MCF 10A (cell line): ENCODE data around the gene MYO7B. TPM values are rescaled to one million over a fixed set of nuclear protein-coding genes. Genes with fewer than 3 reads are reported as not detected.

ENCODE experiments used
- BruUV-seq: library from RNA; stranded (reverse); fragments of 400-500 nt; replicated peaks from 2 replicates; lab custom pipeline; 2021; lab: Mats Ljungman, UMichigan
- CTCF ChIA-PET: fragments of 300-600 bp; sonication (Branson Sonifier 250); formaldehyde crosslinking; extraction: SDS; loops from one replicate; lab custom pipeline; 2021; ENCODE audit warnings: antibody characterized with exemption, inconsistent platforms; lab: Yijun Ruan, JAX
- POLR2A ChIA-PET: fragments of 300-600, 350-650 bp; sonication (Branson Sonifier 250); formaldehyde crosslinking; extraction: SDS; loops from one replicate; lab custom pipeline; 2020; ENCODE audit warnings: antibody characterized with exemption, inconsistent platforms; lab: Yijun Ruan, JAX
- DNase-seq: peaks from one replicate; pipeline ENCODE4 v3.0.0-alpha.2; 2018; ENCODE audit not compliant: unreplicated experiment
- H3K27ac Mint-ChIP-seq: one replicate; pipeline ENCODE4 v1.8.0; 2022; ENCODE audit warnings: mild to moderate bottlenecking, low read depth, mixed read lengths; ENCODE audit not compliant: unreplicated experiment
- H3K27me3 Mint-ChIP-seq: one replicate; pipeline ENCODE4 v1.8.0; 2022; ENCODE audit warnings: mixed read lengths; ENCODE audit not compliant: insufficient read depth, unreplicated experiment
- H3K36me3 Mint-ChIP-seq: one replicate; pipeline ENCODE4 v1.8.0; 2022; ENCODE audit warnings: mild to moderate bottlenecking, moderate library complexity, mixed read lengths; ENCODE audit not compliant: insufficient read depth, unreplicated experiment
- H3K4me1 Mint-ChIP-seq: one replicate; pipeline ENCODE4 v1.8.0; 2022; ENCODE audit warnings: mixed read lengths; ENCODE audit not compliant: insufficient read depth, unreplicated experiment
- H3K4me3 Mint-ChIP-seq: one replicate; pipeline ENCODE4 v1.8.0; 2022; ENCODE audit warnings: mild to moderate bottlenecking, moderate library complexity, mixed read lengths; ENCODE audit not compliant: unreplicated experiment
- H3K9me3 Mint-ChIP-seq: one replicate; pipeline ENCODE4 v1.8.0; 2022; ENCODE audit warnings: mixed read lengths; ENCODE audit not compliant: unreplicated experiment
- CTCF ChIP-seq: fragments of 200-600 bp; IDR thresholded peaks from one replicate; pipeline ENCODE4 v1.8.0; 2022; ENCODE audit warnings: antibody characterized with exemption, mild to moderate bottlenecking; ENCODE audit not compliant: unreplicated experiment
- intact Hi-C: fragments of 100-400 bp; cut with micrococcal nuclease; formaldehyde crosslinking; loops from 2 replicates; pipeline ENCODE4 v1.14.1; 2022
- total RNA-seq: library from RNA; stranded (reverse); gene quantifications from 2 replicates; pipeline ENCODE4 v1.2.3, GENCODE V29; 2022

Gene MYO7B
- total RNA-seq, 1 experiment from 2014 or later, result not detected

GRCh38 chr2:127552846-127553245 is 17.4 kb downstream of the MYO7B start:
- BruUV-seq, result no TSS peak
- Mint-ChIP-seq H3K27ac (no peak overlapping the region), H3K9me3 (no peaks in the 10 kb centered on the region), H3K4me1 (no peaks in the 10 kb centered on the region), H3K4me3 (no peak overlapping the region), H3K27me3 (peaks cover 80% of the 10 kb centered on the region), H3K36me3 (no peaks in the 10 kb centered on the region)
- CTCF ChIA-PET, result no interaction called here
- no peak for DNase-seq
- POLR2A ChIA-PET, result no interaction called here
- no peak for TF ChIP-seq CTCF
- intact Hi-C loops, result no loop called here

- Mint-ChIP-seq H3K27ac (no peak overlapping the region), H3K4me1 (no peaks in the 10 kb centered on the region), H3K27me3 (peaks cover 38% of the 10 kb centered on the region), H3K9me3 (no peaks in the 10 kb centered on the region), H3K36me3 (no peaks in the 10 kb centered on the region), H3K4me3 (no peak overlapping the region)
- intact Hi-C loops, result no loop called here
- TF ChIP-seq CTCF, result no peak
- CTCF ChIA-PET, result no interaction called here
- POLR2A ChIA-PET, result no interaction called here
- BruUV-seq, result no TSS peak
- DNase-seq, result no peak
Observed at GRCh38 chr2:127558911-127559310, 23.4 kb downstream of the MYO7B start.

GRCh38 chr2:127559454-127559853 is 24.0 kb downstream of the MYO7B start:
- no peak overlapping the region for H3K27ac Mint-ChIP-seq
- CTCF ChIA-PET, result no interaction called here
- H3K36me3 Mint-ChIP-seq, result no peaks in the 10 kb centered on the region
- no peaks in the 10 kb centered on the region for H3K9me3 Mint-ChIP-seq
- no peak for DNase-seq
- no peak for TF ChIP-seq CTCF
- H3K4me3 Mint-ChIP-seq, result no peak overlapping the region
- no TSS peak for BruUV-seq
- POLR2A ChIA-PET, result interaction anchor here (0.6 kb wide), 1 partner anchor 14 kb away, joined by 3 read pairs; no protein-coding TSS in a partner anchor
- H3K4me1 Mint-ChIP-seq, result no peaks in the 10 kb centered on the region
- peaks cover 33% of the 10 kb centered on the region for H3K27me3 Mint-ChIP-seq
- intact Hi-C loops, result no loop called here

GRCh38 chr2:127560201-127560930 is 24.9 kb downstream of the MYO7B start:
- intact Hi-C loops, result no loop called here
- no peak overlapping the region for H3K27ac Mint-ChIP-seq
- no peaks in the 10 kb centered on the region for H3K4me1 Mint-ChIP-seq

More at GRCh38 chr2:127560201-127560930, 24.9 kb downstream of the MYO7B start:
- no TSS peak for BruUV-seq
- Mint-ChIP-seq H3K9me3 (no peaks in the 10 kb centered on the region), H3K4me3 (no peak overlapping the region), H3K36me3 (no peaks in the 10 kb centered on the region), H3K27me3 (peaks cover 24% of the 10 kb centered on the region)
- TF ChIP-seq CTCF, result no peak
- DNase-seq, result no peak
- CTCF ChIA-PET, result interaction anchor here (0.6 to 0.7 kb wide), 2 partner anchors 10 to 200 kb away, joined by 3 to 6 read pairs; no protein-coding TSS in a partner anchor
- POLR2A ChIA-PET, result interaction anchor here (0.6 kb wide), 1 partner anchor 15 kb away, joined by 3 read pairs; no protein-coding TSS in a partner anchor
